ENCODE measurements around the gene PIP4K2C. TPM values are rescaled to one million over a fixed set of nuclear protein-coding genes. Genes with fewer than 3 reads are reported as not detected.
"Not testable (repeated sequence)": the region's sequence is repeated elsewhere in the genome, so short reads cannot be mapped to it uniquely, and the experiment has no call there.

The PIP4K2C gene
- total RNA-seq, 1 experiment from 2014 or later = 37.1 TPM

DNA sequence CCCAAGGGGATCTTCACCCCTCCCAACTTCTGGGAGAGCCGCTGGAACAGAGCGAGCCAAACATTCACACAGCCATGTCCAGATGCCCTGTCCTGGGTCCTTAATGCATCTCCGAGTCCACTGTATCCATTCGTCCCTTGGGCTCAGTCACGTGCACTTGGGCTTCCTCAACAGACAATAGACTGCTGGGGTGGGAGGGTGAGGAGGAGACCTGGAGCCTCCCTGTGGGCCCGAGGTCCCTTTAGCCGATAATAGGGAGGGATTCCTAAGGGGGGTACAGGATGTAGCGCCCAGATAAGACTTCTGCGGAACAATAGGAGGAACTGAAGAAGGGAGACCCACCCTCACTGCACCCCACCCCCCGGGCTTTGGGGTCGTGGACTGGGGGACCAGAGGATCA lies 26.9 kb downstream of the PIP4K2C start:
- no peak overlapping the region for H2AK5ac ChIP-seq (ENCODE audit: insufficient read length, low read length)
- H2AFZ ChIP-seq (ENCODE audit: low read length) = no peak overlapping the region
- H3K9me3 Mint-ChIP-seq = peaks cover 0 to 5% of the 10 kb centered on the region in 2 experiments; a peak in 3 of 5 replicates
- peaks cover 9 to 32% (median 17%) of the 10 kb centered on the region in 3 experiments for H3K36me3 Mint-ChIP-seq (ENCODE audit: insufficient read depth in 1 of 3, low read depth in 3 of 3)
- no peaks in the 10 kb centered on the region for H4K20me1 ChIP-seq (ENCODE audit: control insufficient read depth, insufficient read depth, insufficient read length)
- no peak overlapping the region for H4K5ac ChIP-seq (ENCODE audit: insufficient read length, low read depth, low read length)
- H3K27ac ChIP-seq (ENCODE audit: insufficient read length, low read depth, low read length) = no peak overlapping the region
- H3K79me1 ChIP-seq (ENCODE audit: insufficient read depth, low read depth, low read length, poor library complexity, severe bottlenecking) = no peaks in the 10 kb centered on the region
- no peak overlapping the region for H3K14ac ChIP-seq (ENCODE audit: insufficient read depth, low read length)
- H3K9ac ChIP-seq (ENCODE audit: extremely low read depth, insufficient read length, low read length) = no peak overlapping the region
- H3K4me3 Mint-ChIP-seq = no peak overlapping the region
- no peak overlapping the region for H2BK15ac ChIP-seq (ENCODE audit: low read depth, low read length)
- no peak overlapping the region for H3K4ac ChIP-seq (ENCODE audit: low read depth, low read length)
- no peaks in the 10 kb centered on the region for H3K9me3 ChIP-seq (ENCODE audit: control insufficient read depth, low read depth, low read length)
- H2BK5ac ChIP-seq (ENCODE audit: insufficient read length, low read length) = no peak overlapping the region
- H3K23me2 ChIP-seq (ENCODE audit: insufficient read length, low read depth, low read length, poor library complexity, severe bottlenecking) = peaks cover 12% of the 10 kb centered on the region
- no peak overlapping the region for H2BK120ac ChIP-seq (ENCODE audit: low read depth, low read length, poor library complexity, severe bottlenecking)
- peaks cover 31 to 39% of the 10 kb centered on the region in 2 experiments for H3K4me1 Mint-ChIP-seq
- H2BK12ac ChIP-seq (ENCODE audit: insufficient read length, low read depth, low read length) = no peak overlapping the region
- H3K4me1 ChIP-seq (ENCODE audit: insufficient read depth, low read length) = no peaks in the 10 kb centered on the region
- H2BK20ac ChIP-seq (ENCODE audit: low read depth, low read length, poor library complexity, severe bottlenecking) = no peak overlapping the region
- H3K4me2 ChIP-seq (ENCODE audit: insufficient read depth, insufficient read length, low read length) = no peak overlapping the region
- H3K27me3 ChIP-seq (ENCODE audit: insufficient read depth, low read length) = peaks cover 68% of the 10 kb centered on the region
- TF ChIP-seq CTCF (conservative IDR thresholded peaks at IDR 0.05) = no peak
- no peak overlapping the region for H3T11ph ChIP-seq (ENCODE audit: low read length)
- H3K79me2 ChIP-seq (ENCODE audit: insufficient read depth, low read length) = no peaks in the 10 kb centered on the region
- WGBS (ENCODE audit: extremely low coverage, insufficient read length, low lambda C conversion rate) = no CpG with 5 or more reads among the region's 11 CpGs
- H4K8ac ChIP-seq (replicated peaks; ENCODE audit: insufficient read length, low read depth, low read length) = no peak overlapping the region
- H3K27me3 Mint-ChIP-seq (ENCODE audit: low read depth) = peaks cover 71% of the 10 kb centered on the region
- H3K18ac ChIP-seq (ENCODE audit: insufficient read length, low read depth, low read length) = no peak overlapping the region
- no peak overlapping the region for H3K56ac ChIP-seq (ENCODE audit: insufficient read length, low read depth, low read length)
- no peak for DNase-seq
- no peak overlapping the region for H3K27ac Mint-ChIP-seq
- H3K23ac ChIP-seq (ENCODE audit: insufficient read length, low read depth, low read length) = no peak overlapping the region
- H4K91ac ChIP-seq (ENCODE audit: insufficient read length, low read depth, low read length) = no peak overlapping the region

DNA sequence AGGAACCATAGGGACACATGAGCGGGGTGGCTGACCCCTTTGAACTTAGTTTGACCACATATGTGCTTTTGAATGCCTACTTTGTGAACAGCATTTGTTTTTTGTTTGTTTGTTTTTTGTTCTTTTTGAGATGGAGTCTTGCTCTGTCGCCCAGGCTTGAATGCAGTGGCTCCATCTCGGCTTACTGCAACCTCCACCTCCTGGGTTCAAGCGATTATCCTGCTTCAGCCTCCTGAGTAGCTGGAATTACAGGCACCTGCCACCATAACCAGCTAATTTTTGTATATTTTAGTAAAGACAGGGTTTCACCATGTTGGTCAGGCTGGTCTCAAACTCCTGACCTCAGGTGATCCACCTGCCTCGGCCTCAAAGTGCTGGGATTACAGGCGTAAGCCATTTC lies 27.4 kb downstream of the PIP4K2C start:
- H3K23ac ChIP-seq (ENCODE audit: insufficient read length, low read depth, low read length); H3T11ph ChIP-seq (ENCODE audit: low read length); H3K79me2 ChIP-seq (ENCODE audit: insufficient read depth, low read length); H3K4me1 ChIP-seq (ENCODE audit: insufficient read depth, low read length); H3K4ac ChIP-seq (ENCODE audit: low read depth, low read length); H3K9me3 Mint-ChIP-seq; H2BK20ac ChIP-seq (ENCODE audit: low read depth, low read length, poor library complexity, severe bottlenecking); H3K4me3 Mint-ChIP-seq; H3K4me2 ChIP-seq (ENCODE audit: insufficient read depth, insufficient read length, low read length); H2AFZ ChIP-seq (ENCODE audit: low read length); H2BK15ac ChIP-seq (ENCODE audit: low read depth, low read length); H3K9me3 ChIP-seq (ENCODE audit: control insufficient read depth, low read depth, low read length); H4K8ac ChIP-seq (replicated peaks; ENCODE audit: insufficient read length, low read depth, low read length); H3K27ac Mint-ChIP-seq; H2BK12ac ChIP-seq (ENCODE audit: insufficient read length, low read depth, low read length); H3K79me1 ChIP-seq (ENCODE audit: insufficient read depth, low read depth, low read length, poor library complexity, severe bottlenecking); H3K56ac ChIP-seq (ENCODE audit: insufficient read length, low read depth, low read length); H3K9ac ChIP-seq (ENCODE audit: extremely low read depth, insufficient read length, low read length); H2BK120ac ChIP-seq (ENCODE audit: low read depth, low read length, poor library complexity, severe bottlenecking); H4K91ac ChIP-seq (ENCODE audit: insufficient read length, low read depth, low read length); H3K14ac ChIP-seq (ENCODE audit: insufficient read depth, low read length); H2AK5ac ChIP-seq (ENCODE audit: insufficient read length, low read length); H4K20me1 ChIP-seq (ENCODE audit: control insufficient read depth, insufficient read depth, insufficient read length); H3K18ac ChIP-seq (ENCODE audit: insufficient read length, low read depth, low read length); H2BK5ac ChIP-seq (ENCODE audit: insufficient read length, low read length); H3K27ac ChIP-seq (ENCODE audit: insufficient read length, low read depth, low read length); H4K5ac ChIP-seq (ENCODE audit: insufficient read length, low read depth, low read length); DNase-seq: not testable (repeated sequence)
- Mint-ChIP-seq H3K4me1 (peaks cover 31 to 39% of the 10 kb centered on the region in 2 experiments), H3K27me3 (ENCODE audit: low read depth) (peaks cover 73% of the 10 kb centered on the region), H3K36me3 (ENCODE audit: insufficient read depth in 1 of 3, low read depth in 3 of 3) (peaks cover 9 to 32% (median 17%) of the 10 kb centered on the region in 3 experiments)
- no CpG with 5 or more reads among the region's 6 CpGs for WGBS (ENCODE audit: extremely low coverage, insufficient read length, low lambda C conversion rate)
- Histone ChIP-seq H3K23me2 (ENCODE audit: insufficient read length, low read depth, low read length, poor library complexity, severe bottlenecking) (peaks cover 12% of the 10 kb centered on the region), H3K27me3 (ENCODE audit: insufficient read depth, low read length) (peaks cover 68% of the 10 kb centered on the region)

Measured in H9 (cell line).